HepG2 (cell line): Measurements from ENCODE around the gene RIPOR3. TPM values are rescaled to one million over a fixed set of nuclear protein-coding genes. Genes with fewer than 3 reads are reported as not detected.
"Not testable (repeated sequence)": the region's sequence is repeated elsewhere in the genome, so short reads cannot be mapped to it uniquely, and the experiment has no call there.

Experiments
- ATAC-seq: fragments of 200-7000 bp; cut with Tn5 transposase; 3 replicates; pipeline ENCODE4 v1.9.1; 2020; ENCODE audit warnings: mild to moderate bottlenecking, moderate library complexity
- BruUV-seq: library from RNA; stranded (reverse); fragments of 400-500 nt; replicated peaks from 2 replicates; lab custom pipeline; 2021; lab: Mats Ljungman, UMichigan
- CTCF ChIA-PET: fragments of 300-600 bp; formaldehyde crosslinking; extraction: SDS; loops from one replicate; lab custom pipeline; 2021; ENCODE audit warnings: low total read pairs, inconsistent platforms, low intra/inter-chr PET ratio; lab: Yijun Ruan, JAX
- POLR2A ChIA-PET: fragments of 350-600 bp; sonication (Branson Sonifier 250); formaldehyde crosslinking; loops from one replicate; lab custom pipeline; 2020; ENCODE audit warnings: antibody characterized with exemption, inconsistent platforms; lab: Yijun Ruan, JAX
- DNase-seq: peaks from one replicate; pipeline ENCODE4 v3.0.0-alpha.2; 2015; ENCODE audit warnings: low spot score
- FAIRE-seq: peaks from 3 replicates; lab custom pipeline; 2011; peaks lifted over from hg19 to GRCh38; lab: Jason Lieb, UNC
- H2AFZ ChIP-seq: one replicate; pipeline ENCODE4 v1.6.1; 2011; ENCODE audit warnings: low read length, inconsistent platforms
- H3K27ac ChIP-seq: fragments of 300-600 bp; 3 replicates; pipeline ENCODE4 v1.8.0; 2011; ENCODE audit warnings: mixed run types, mild to moderate bottlenecking, mixed read lengths, low read length, inconsistent platforms; ENCODE audit not compliant: insufficient read depth; ENCODE audit errors: extremely low read length
- H3K27me3 ChIP-seq, 2 experiments: fragments of 200-600 bp in 1 of 2; 2 replicates in 1 of 2; 3 replicates in 1 of 2; pipeline versions ENCODE4 v1.6.0 to v1.8.0; 2011; ENCODE audit warnings: low read length in 2 of 2, mild to moderate bottlenecking in 2 of 2, moderate library complexity in 2 of 2, inconsistent platforms in 1 of 2; ENCODE audit not compliant: insufficient read depth in 2 of 2, control insufficient read depth in 1 of 2
- H3K36me3 ChIP-seq, 2 experiments: fragments of 200-600 bp in 1 of 2; replicated peaks in 1 of 2; 2 replicates in 1 of 2; 3 replicates in 1 of 2; pipeline versions ENCODE4 v1.5.1 to v1.8.0; 2011; ENCODE audit warnings: low read length in 2 of 2, inconsistent platforms in 1 of 2; ENCODE audit not compliant: insufficient read depth in 2 of 2, control insufficient read depth in 1 of 2
- H3K4me1 ChIP-seq: 2 replicates; pipeline ENCODE4 v1.5.1; 2012; ENCODE audit warnings: low read length, inconsistent platforms; ENCODE audit not compliant: insufficient read depth
- H3K4me2 ChIP-seq: 2 replicates; pipeline ENCODE4 v1.6.0; 2011; ENCODE audit warnings: low read depth, low read length, inconsistent platforms
- H3K4me3 ChIP-seq, 3 experiments: fragments of 200-600 bp in 1 of 3; sonication (generic), shearing (Covaris generic) in 1 of 3; replicated peaks in 1 of 3; 2 replicates each; pipeline ENCODE4 v1.5.1; 2011 to 2016; ENCODE audit warnings: low read length in 3 of 3, inconsistent platforms in 2 of 3, low read depth in 2 of 3, mild to moderate bottlenecking in 2 of 3, control low read depth in 1 of 3, mixed read lengths in 1 of 3; ENCODE audit not compliant: insufficient read depth in 1 of 3
- H3K79me2 ChIP-seq: one replicate; pipeline ENCODE4 v1.6.1; 2011; ENCODE audit warnings: low read length, inconsistent platforms; ENCODE audit not compliant: insufficient read depth
- H3K9ac ChIP-seq: 2 replicates; pipeline ENCODE4 v1.6.0; 2011; ENCODE audit warnings: mild to moderate bottlenecking, low read depth, low read length, inconsistent platforms; ENCODE audit not compliant: insufficient read depth
- H3K9me3 ChIP-seq: 2 replicates; pipeline ENCODE4 v1.5.1; 2012; ENCODE audit warnings: mild to moderate bottlenecking, low read length
- H4K20me1 ChIP-seq: 2 replicates; pipeline ENCODE4 v1.6.0; 2011; ENCODE audit warnings: inconsistent platforms, mild to moderate bottlenecking, low read length, moderate library complexity; ENCODE audit not compliant: insufficient read depth
- CHD2 ChIP-seq: IDR thresholded peaks from 2 replicates; pipeline ENCODE4 v1.6.1; 2011; ENCODE audit warnings: low read depth, low read length, improper control_type of control experiment
- FUBP1 ChIP-seq: sonication (generic); formaldehyde crosslinking; IDR thresholded peaks from 2 replicates; pipeline ENCODE4 v1.5.1; 2020; ENCODE audit warnings: missing genetic modification reagents, mild to moderate bottlenecking, borderline replicate concordance
- JUNB ChIP-seq: sonication (generic); formaldehyde crosslinking; IDR thresholded peaks from 2 replicates; pipeline ENCODE4 v1.8.0; 2022; ENCODE audit warnings: missing genetic modification reagents, mild to moderate bottlenecking, borderline replicate concordance
- KAT7 ChIP-seq: IDR thresholded peaks from 2 replicates; pipeline ENCODE4 v1.6.1; 2018; ENCODE audit warnings: borderline replicate concordance, missing compliant biosample characterization
- MLLT10 ChIP-seq: sonication (generic); formaldehyde crosslinking; IDR thresholded peaks from 2 replicates; pipeline ENCODE4 v1.4.0; 2020; ENCODE audit warnings: missing genetic modification reagents
- PAX8 ChIP-seq: sonication (generic); formaldehyde crosslinking; IDR thresholded peaks from 2 replicates; pipeline ENCODE4 v1.8.0; 2022; ENCODE audit warnings: mild to moderate bottlenecking, missing genetic modification reagents, borderline replicate concordance
- TEAD3 ChIP-seq: optimal IDR thresholded peaks from 2 replicates; pipeline ENCODE3; 2016; ENCODE audit warnings: borderline replicate concordance
- USF2 ChIP-seq, 2 experiments: sonication (generic) in 1 of 2; formaldehyde crosslinking in 1 of 2; IDR thresholded peaks; 2 replicates each; pipeline versions ENCODE4 v1.5.1 to v1.6.1; 2011 to 2020; ENCODE audit warnings: borderline replicate concordance in 1 of 2, low read depth in 1 of 2, low read length in 1 of 2, mild to moderate bottlenecking in 1 of 2, missing genetic modification reagents in 1 of 2, moderate library complexity in 1 of 2
- ZBTB7B ChIP-seq: sonication (generic); formaldehyde crosslinking; IDR thresholded peaks from 2 replicates; pipeline ENCODE4 v1.4.0; 2020; ENCODE audit warnings: missing genetic modification reagents
- ZFP37 ChIP-seq: sonication (generic); formaldehyde crosslinking; IDR thresholded peaks from 2 replicates; pipeline ENCODE4 v1.4.0; 2020; ENCODE audit warnings: missing genetic modification reagents, borderline replicate concordance
- ZNF24 ChIP-seq: fragments of 450-650 bp; IDR thresholded peaks from 2 replicates; pipeline ENCODE4 v1.6.1; 2017; ENCODE audit warnings: antibody characterized with exemption, mild to moderate bottlenecking
- ZNF451 ChIP-seq: sonication (generic); formaldehyde crosslinking; IDR thresholded peaks from 2 replicates; pipeline ENCODE4 v1.5.0; 2020; ENCODE audit warnings: mild to moderate bottlenecking, missing genetic modification reagents
- ZNF558 ChIP-seq: sonication (generic); formaldehyde crosslinking; IDR thresholded peaks from 2 replicates; pipeline ENCODE4 v1.9.0; 2022; ENCODE audit warnings: mild to moderate bottlenecking, missing genetic modification reagents, borderline replicate concordance
- ZNF749 ChIP-seq: sonication (generic); formaldehyde crosslinking; IDR thresholded peaks from 2 replicates; pipeline ENCODE4 v1.8.0; 2022; ENCODE audit warnings: mild to moderate bottlenecking, missing genetic modification reagents, moderate library complexity, borderline replicate concordance
- ZNF776 ChIP-seq: sonication (generic); formaldehyde crosslinking; IDR thresholded peaks from 2 replicates; pipeline ENCODE4 v1.4.0; 2020; ENCODE audit warnings: mild to moderate bottlenecking, missing genetic modification reagents
- WGBS: methylation state at CpG from one replicate; pipeline ENCODE4 v1.1.6; 2017; ENCODE audit warnings: low lambda C conversion rate; 5-methylcytosine and 5-hydroxymethylcytosine counted together
- in situ Hi-C: cut with HindIII; loops from 2 replicates; pipeline ENCODE4 v1.10.0; 2017; ENCODE audit warnings: low pct_unique_long_range_greater_than_20kb; ENCODE audit not compliant: extremely low pct_ligation_motif_present
- intact Hi-C: fragments of 100-400 bp; cut with micrococcal nuclease; formaldehyde crosslinking; loops from one replicate; pipeline ENCODE4 v1.10.0; 2022; ENCODE audit not compliant: unreplicated experiment
- polyA plus RNA-seq, 8 experiments: library from polyadenylated mRNA; depleted of rRNA in 3 of 8; stranded (reverse) in 7 of 8; unstranded in 1 of 8; fragments of >200 nt; fragmentation: Illumina TruSeq in 4 of 8; extraction: Trizol in 4 of 8; gene quantifications; 2 replicates each; pipeline versions ENCODE4 v1.2.1 to v1.2.3, GENCODE V29; 2011 to 2016; ENCODE audit warnings: low read depth in 4 of 8, missing spikeins in 1 of 8, mixed read lengths in 1 of 8; ENCODE audit not compliant: insufficient read depth in 1 of 8
- total RNA-seq, 5 experiments: library from RNA; depleted of rRNA; stranded (reverse); fragments of >200 nt; fragmentation: Illumina TruSeq; extraction: Trizol; gene quantifications; 2 replicates each; pipeline ENCODE4 v1.2.3, GENCODE V29; 2016; ENCODE audit warnings: low read depth in 1 of 5

The RIPOR3 gene
- total and polyA plus RNA-seq, 2 of the 13 experiments (the other 11 are each of a cell fraction or from before 2014, with no cell fraction given), result 0.18 TPM; not detected in 1

- ATAC-seq, result no peak
- BruUV-seq, result no TSS peak
- Histone ChIP-seq H3K36me3 (no peaks in the 10 kb centered on the region; a peak in 1 of 5 replicates), H3K27me3 (no peaks in the 10 kb centered on the region), H3K79me2 (peaks cover 33% of the 10 kb centered on the region), H3K9me3 (no peaks in the 10 kb centered on the region), H3K4me1 (peaks cover 20% of the 10 kb centered on the region), H3K4me3 (no peak overlapping the region), H3K27ac (no peak overlapping the region), H3K9ac (no peak overlapping the region)
- intact Hi-C loops, result no loop called here
- DNase-seq, result peak; percentile 18
- POLR2A ChIA-PET, result no interaction called here
- WGBS, result 93% methylated on average over 14 of the region's 14 CpGs
- TF ChIP-seq FUBP1 (CRISPR knock-in tag), result 0 out of 2 replicates have a peak, but pooled peaks have one; percentile 28
- no peak for TF ChIP-seq ZNF451
- TF ChIP-seq ZNF749, result no peak
- TF ChIP-seq ZBTB7B (CRISPR knock-in tag), result no peak
- TF ChIP-seq USF2 (IDR thresholded peaks at IDR 0.05; ENCODE audit: low read depth, low read length), result 0 out of 2 replicates have a peak, but pooled peaks have one; percentile 13
- no peak for TF ChIP-seq USF2 (CRISPR knock-in tag; IDR thresholded peaks at IDR 0.05; ENCODE audit: borderline replicate concordance)
- TF ChIP-seq ZNF558, result no peak
- no peak for TF ChIP-seq ZFP37 (CRISPR knock-in tag)
- TF ChIP-seq CHD2, result no peak
- TF ChIP-seq ZNF24, result no peak
- peak; percentile 9 for TF ChIP-seq TEAD3
- TF ChIP-seq PAX8 (CRISPR knock-in tag), result no peak
- no peak for TF ChIP-seq JUNB
- TF ChIP-seq KAT7, result no peak
- TF ChIP-seq MLLT10 (CRISPR knock-in tag), result no peak
- no peak for TF ChIP-seq ZNF776
- TF ChIP-seq, all 625 proteins: peak for 3
- H2AFZ ChIP-seq, result no peak overlapping the region
- no peaks in the 10 kb centered on the region for H4K20me1 ChIP-seq
- peak; percentile 63 for FAIRE-seq
- CTCF ChIA-PET, result no interaction called here
- H3K4me2 ChIP-seq, result no peak overlapping the region
- in situ Hi-C loops, result no loop called here
These were observed 150.4 kb downstream of the RIPOR3 start for GRCh38 chr20:50540620-50541605.

DNA sequence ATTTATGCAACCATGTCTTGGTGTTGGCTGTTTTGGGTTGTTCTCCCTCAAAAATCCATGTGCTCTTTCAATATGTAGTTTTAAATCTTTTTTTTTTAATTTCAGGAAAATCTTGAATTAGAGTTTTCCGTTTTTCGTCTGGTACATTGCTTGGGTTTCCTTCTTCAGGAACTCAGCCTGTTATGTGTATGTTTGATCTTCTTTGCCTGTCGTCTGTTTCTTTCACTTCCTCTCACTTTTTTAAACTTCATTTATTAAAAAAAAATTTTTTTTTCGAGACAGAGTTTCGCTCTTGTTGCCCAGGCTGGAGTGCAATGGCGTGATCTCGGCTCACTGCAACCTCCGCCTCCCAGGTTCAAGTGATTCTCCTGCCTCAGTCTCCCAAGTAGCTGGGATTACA lies 151.5 kb downstream of the RIPOR3 start:
- BruUV-seq, FAIRE-seq, DNase-seq, H3K27ac ChIP-seq, H2AFZ ChIP-seq, H3K9me3 ChIP-seq, ATAC-seq, H3K9ac ChIP-seq, CTCF ChIA-PET, H3K27me3 ChIP-seq, H3K4me3 ChIP-seq, H4K20me1 ChIP-seq, H3K4me2 ChIP-seq, intact Hi-C loops, in situ Hi-C loops, H3K36me3 ChIP-seq: not testable (repeated sequence)
- POLR2A ChIA-PET, result interaction anchor here (0.7 kb wide), 1 partner anchor 626 kb away, joined by 3 read pairs; no protein-coding TSS in a partner anchor
- 97% methylated on average over 8 of the region's 8 CpGs for WGBS
- H3K79me2 ChIP-seq, result peaks cover 44% of the 10 kb centered on the region
- H3K4me1 ChIP-seq, result peaks cover 25% of the 10 kb centered on the region
